B cell (primary cell): ENCODE data around the gene ZDHHC20. TPM values are rescaled to one million over a fixed set of nuclear protein-coding genes. Genes with fewer than 3 reads are reported as not detected.

Experiments
- ATAC-seq: fragments of 200-7000 bp; cut with Tn5 transposase; one replicate; pipeline ENCODE4 v1.10.0; 2021; ENCODE audit warnings: low read depth, mild to moderate bottlenecking, moderate number of reproducible peaks, moderate library complexity
- CTCF ChIA-PET: fragments of 350-600 bp; sonication (Branson Sonifier 250); formaldehyde crosslinking; loops from one replicate; lab custom pipeline; 2021; ENCODE audit warnings: antibody characterized with exemption, inconsistent platforms; lab: Charles Lee
- POLR2A ChIA-PET: fragments of 350-600 bp; sonication (Branson Sonifier 250); formaldehyde crosslinking; loops from one replicate; lab custom pipeline; 2021; ENCODE audit warnings: antibody characterized with exemption; lab: Charles Lee
- DNase-seq: peaks from one replicate; pipeline ENCODE4 v3.0.0; 2013
- H2AFZ ChIP-seq: 2 replicates; pipeline ENCODE4 v1.6.1; 2012; ENCODE audit warnings: mild to moderate bottlenecking, low read depth, low read length; ENCODE audit not compliant: insufficient read depth, poor library complexity, severe bottlenecking
- H3K27ac ChIP-seq, 2 donors: 1 replicate in 1 of 2; 2 replicates in 1 of 2; pipeline ENCODE4 v1.5.1; 2012 to 2013; ENCODE audit warnings: low read length in 2 of 2, mild to moderate bottlenecking in 2 of 2, moderate library complexity in 1 of 2
- H3K27me3 ChIP-seq, 4 experiments: fragments of 200-600 bp in 1 of 4; sonication (generic) in 1 of 4; replicated peaks in 1 of 4; 1 replicate in 2 of 4; 2 replicates in 2 of 4; pipeline versions ENCODE4 v1.6.1 to v1.7.0; 2013 to 2016; ENCODE audit warnings: low read length in 3 of 4, mild to moderate bottlenecking in 2 of 4, mixed read lengths in 1 of 4, moderate library complexity in 1 of 4; ENCODE audit not compliant: insufficient read depth in 4 of 4, control insufficient read depth in 3 of 4; ENCODE audit errors: control extremely low read depth in 1 of 4
- H3K36me3 ChIP-seq, 2 experiments: replicated peaks in 1 of 2; 1 replicate in 1 of 2; 2 replicates in 1 of 2; pipeline versions ENCODE4 v1.6.1 to v1.7.1; 2013; ENCODE audit warnings: low read length in 1 of 2; ENCODE audit not compliant: insufficient read depth in 2 of 2, control insufficient read depth in 1 of 2; ENCODE audit errors: control extremely low read depth in 1 of 2, extremely low read depth in 1 of 2
- H3K4me1 ChIP-seq, 2 donors: fragments of 200-600 bp in 1 of 2; sonication (generic) in 1 of 2; 1 replicate in 1 of 2; 2 replicates in 1 of 2; pipeline versions ENCODE4 v1.5.1 to v1.6.1; 2013 to 2017; ENCODE audit warnings: low read length in 2 of 2; ENCODE audit not compliant: control insufficient read depth in 2 of 2, insufficient read depth in 2 of 2
- H3K4me2 ChIP-seq: replicated peaks from 2 replicates; pipeline ENCODE3; 2012; ENCODE audit warnings: mild to moderate bottlenecking, low read depth, low read length; ENCODE audit not compliant: poor library complexity, severe bottlenecking
- H3K4me3 ChIP-seq, 5 experiments: fragments of 200-600 bp in 1 of 5; sonication (generic) in 1 of 5; 1 replicate in 3 of 5; 2 replicates in 2 of 5; pipeline versions ENCODE4 v1.5.1 to v1.7.0; 2011 to 2016; ENCODE audit warnings: low read length in 4 of 5, mild to moderate bottlenecking in 4 of 5, low read depth in 2 of 5, control low read depth in 1 of 5, moderate library complexity in 1 of 5; ENCODE audit not compliant: insufficient read depth in 1 of 5; ENCODE audit errors: control extremely low read depth in 1 of 5, extremely low read depth in 1 of 5
- H3K79me2 ChIP-seq: fragments of 200-600 bp; sonication (generic); one replicate; pipeline ENCODE4 v1.6.0; 2016; ENCODE audit warnings: low read length; ENCODE audit not compliant: control insufficient read depth, insufficient read depth
- H3K9ac ChIP-seq: fragments of 200-600 bp; sonication (generic); 2 replicates; pipeline ENCODE4 v1.6.1; 2017; ENCODE audit warnings: mild to moderate bottlenecking, low read length, moderate library complexity
- H3K9me3 ChIP-seq, 3 donors: one replicate each; pipeline versions ENCODE4 v1.6.1 to v1.7.1; 2013; ENCODE audit warnings: low read length in 2 of 3; ENCODE audit not compliant: control insufficient read depth in 2 of 3, insufficient read depth in 1 of 3; ENCODE audit errors: control extremely low read depth in 1 of 3
- H4K20me1 ChIP-seq: 2 replicates; pipeline ENCODE4 v1.6.0; 2012; ENCODE audit warnings: mild to moderate bottlenecking, low read length; ENCODE audit not compliant: insufficient read depth, control insufficient read depth, poor library complexity, severe bottlenecking
- H3K27ac Mint-ChIP-seq: one replicate; pipeline ENCODE4 v1.8.0; 2021; ENCODE audit warnings: mixed read lengths
- H3K27me3 Mint-ChIP-seq: one replicate; pipeline ENCODE4 v1.8.0; 2021; ENCODE audit warnings: mixed read lengths
- H3K4me1 Mint-ChIP-seq: one replicate; pipeline ENCODE4 v1.8.0; 2021; ENCODE audit warnings: mixed read lengths
- H3K4me3 Mint-ChIP-seq: one replicate; pipeline ENCODE4 v1.8.0; 2021; ENCODE audit warnings: mixed read lengths
- H3K9me3 Mint-ChIP-seq: one replicate; pipeline ENCODE4 v1.8.0; 2022; ENCODE audit warnings: mixed read lengths; ENCODE audit not compliant: insufficient read depth
- CTCF ChIP-seq: fragments of 200-600 bp; IDR thresholded peaks from one replicate; pipeline ENCODE4 v1.8.0; 2022; ENCODE audit warnings: antibody characterized with exemption, mild to moderate bottlenecking
- EZH2 ChIP-seq: IDR thresholded peaks from 2 replicates; pipeline ENCODE4 v1.6.1; 2012; ENCODE audit warnings: borderline replicate concordance, low read depth, mild to moderate bottlenecking, moderate library complexity, low read length; ENCODE audit not compliant: insufficient read depth, poor library complexity, severe bottlenecking
- WGBS: methylation state at CpG from one replicate; pipeline ENCODE4 v1.1.5; 2013; ENCODE audit warnings: missing lambda C conversion rate; ENCODE audit not compliant: insufficient coverage; 5-methylcytosine and 5-hydroxymethylcytosine counted together
- intact Hi-C: fragments of 100-400 bp; cut with micrococcal nuclease; formaldehyde crosslinking; loops from one replicate; pipeline ENCODE4 v1.10.0; 2022
- polyA plus RNA-seq: library from polyadenylated mRNA; depleted of rRNA; stranded (reverse); fragments of >200 nt; gene quantifications from 2 replicates; pipeline ENCODE4 v1.2.3, GENCODE V29; 2012
- total RNA-seq, 2 donors: library from RNA; stranded (reverse); fragments of 120-200 nt in 1 of 2; gene quantifications; 1 replicate in 1 of 2; 2 replicates in 1 of 2; pipeline versions ENCODE4 v1.2.3 to v1.2.4, GENCODE V29; 2013 to 2022

Gene ZDHHC20
- total and polyA plus RNA-seq, 2 donors (not counting 1 experiment from before 2014, with no cell fraction given): 10.3 to 61.5 TPM

DNA sequence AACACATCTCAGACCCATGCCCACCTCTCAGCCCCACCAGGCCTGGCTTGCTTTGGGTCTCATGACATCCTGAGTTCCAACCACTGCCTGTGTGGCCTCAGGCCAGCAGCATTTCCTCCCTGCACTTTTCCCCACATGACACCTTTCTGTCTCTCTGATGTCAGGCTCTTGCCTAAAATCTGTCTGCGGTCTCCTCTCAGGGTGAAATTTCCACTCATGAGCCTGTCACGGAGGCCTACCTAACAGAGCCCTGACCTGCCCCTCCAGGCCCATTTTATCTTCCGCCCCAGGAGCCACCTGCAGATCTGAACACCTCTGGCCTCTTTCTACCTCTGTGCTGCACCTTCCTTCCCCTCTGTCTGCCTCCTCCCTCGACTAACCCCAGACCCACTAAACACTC, 93.5 kb downstream of the ZDHHC20 start:
- Histone ChIP-seq H3K27ac (no peak overlapping the region), H3K4me2 (no peak overlapping the region), H4K20me1 (no peaks in the 10 kb centered on the region), H3K9ac (no peak overlapping the region), H3K79me2 (no peaks in the 10 kb centered on the region), H3K36me3 (no peaks in the 10 kb centered on the region), H3K9me3 (no peaks in the 10 kb centered on the region), H2AFZ (no peak overlapping the region), H3K4me1 (no peaks in the 10 kb centered on the region), H3K4me3 (no peak overlapping the region), H3K27me3 (no peaks in the 10 kb centered on the region)
- TF ChIP-seq CTCF: no peak
- TF ChIP-seq EZH2: no peak
- CTCF ChIA-PET: no interaction called here
- ATAC-seq (no peak), DNase-seq (no peak)
- Mint-ChIP-seq H3K4me3 (no peak overlapping the region), H3K27me3 (no peaks in the 10 kb centered on the region), H3K4me1 (no peaks in the 10 kb centered on the region), H3K27ac (no peak overlapping the region), H3K9me3 (no peaks in the 10 kb centered on the region)
- POLR2A ChIA-PET: no interaction called here
- 81% methylated on average over 3 of the region's 4 CpGs for WGBS
- intact Hi-C loops: no loop called here

DNA sequence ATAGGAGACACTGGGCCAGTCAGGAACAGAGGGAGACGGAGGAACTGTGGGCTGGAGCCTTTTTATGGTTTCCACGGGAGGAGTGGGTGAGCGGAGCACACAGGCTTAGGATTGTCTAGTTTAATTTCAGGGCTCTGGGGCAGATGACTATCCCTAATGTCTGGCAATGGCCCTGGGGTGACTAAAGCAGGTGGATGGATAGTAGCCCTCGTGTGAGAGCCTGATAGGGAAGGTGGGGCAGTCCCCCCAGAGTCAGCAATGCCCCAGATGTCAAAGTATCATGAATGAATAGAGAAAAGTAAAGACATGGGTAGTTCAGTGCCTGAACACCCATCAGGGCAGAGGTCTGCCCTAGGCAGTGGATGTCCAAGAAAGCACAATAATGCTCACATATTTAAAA, 94.2 kb downstream of the ZDHHC20 start:
- intact Hi-C loops: no loop called here

More for the DNA sequence above, 94.2 kb downstream of the ZDHHC20 start:
- H3K27me3 Mint-ChIP-seq: no peaks in the 10 kb centered on the region
- H3K9me3 Mint-ChIP-seq: no peaks in the 10 kb centered on the region
- no peaks in the 10 kb centered on the region for H3K4me1 Mint-ChIP-seq
- Histone ChIP-seq H3K9ac (no peak overlapping the region), H3K4me1 (no peaks in the 10 kb centered on the region), H3K36me3 (no peaks in the 10 kb centered on the region), H2AFZ (no peak overlapping the region), H3K9me3 (no peaks in the 10 kb centered on the region), H3K79me2 (no peaks in the 10 kb centered on the region), H3K4me2 (no peak overlapping the region), H3K4me3 (no peak overlapping the region), H3K27me3 (no peaks in the 10 kb centered on the region), H4K20me1 (no peaks in the 10 kb centered on the region), H3K27ac (no peak overlapping the region)
- no peak overlapping the region for H3K4me3 Mint-ChIP-seq
- no peak overlapping the region for H3K27ac Mint-ChIP-seq
- ChIA-PET POLR2A (no interaction called here), CTCF (no interaction called here)
- 94% methylated on average over 4 of the region's 4 CpGs for WGBS
- TF ChIP-seq CTCF (no peak), EZH2 (no peak)
- DNase-seq (no peak), ATAC-seq (no peak)
